ENCODE measurements around the gene DHTKD1.

DNA sequence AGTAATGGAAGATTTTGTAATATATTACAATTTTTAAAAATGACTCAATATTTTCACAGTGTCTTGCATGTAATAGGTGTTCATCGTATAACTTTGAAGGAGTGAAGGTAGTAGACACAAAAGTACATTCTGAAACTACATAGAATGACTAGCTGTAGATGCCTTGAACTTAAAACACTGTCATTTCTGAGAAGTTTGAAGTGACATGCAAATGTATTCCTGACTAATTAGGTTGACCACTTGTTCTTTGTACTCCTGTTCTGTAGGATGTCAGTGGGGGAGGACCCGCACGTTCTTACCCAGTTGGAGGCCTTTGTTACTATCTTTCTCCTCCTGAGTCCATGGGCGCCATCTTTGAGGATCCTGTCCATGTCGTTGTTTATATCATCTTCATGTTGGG lies 91.9 kb downstream of the DHTKD1 start:
- TF ChIP-seq, protein P1, sequence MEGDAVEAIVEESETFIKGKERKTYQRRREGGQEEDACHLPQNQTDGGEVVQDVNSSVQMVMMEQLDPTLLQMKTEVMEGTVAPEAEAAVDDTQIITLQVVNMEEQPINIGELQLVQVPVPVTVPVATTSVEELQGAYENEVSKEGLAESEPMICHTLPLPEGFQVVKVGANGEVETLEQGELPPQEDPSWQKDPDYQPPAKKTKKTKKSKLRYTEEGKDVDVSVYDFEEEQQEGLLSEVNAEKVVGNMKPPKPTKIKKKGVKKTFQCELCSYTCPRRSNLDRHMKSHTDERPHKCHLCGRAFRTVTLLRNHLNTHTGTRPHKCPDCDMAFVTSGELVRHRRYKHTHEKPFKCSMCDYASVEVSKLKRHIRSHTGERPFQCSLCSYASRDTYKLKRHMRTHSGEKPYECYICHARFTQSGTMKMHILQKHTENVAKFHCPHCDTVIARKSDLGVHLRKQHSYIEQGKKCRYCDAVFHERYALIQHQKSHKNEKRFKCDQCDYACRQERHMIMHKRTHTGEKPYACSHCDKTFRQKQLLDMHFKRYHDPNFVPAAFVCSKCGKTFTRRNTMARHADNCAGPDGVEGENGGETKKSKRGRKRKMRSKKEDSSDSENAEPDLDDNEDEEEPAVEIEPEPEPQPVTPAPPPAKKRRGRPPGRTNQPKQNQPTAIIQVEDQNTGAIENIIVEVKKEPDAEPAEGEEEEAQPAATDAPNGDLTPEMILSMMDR (conservative IDR thresholded peaks at IDR 0.05; ENCODE audit: low read length), result no peak
- no peak for TF ChIP-seq EZH2phosphoT487 (IDR thresholded peaks at IDR 0.05; ENCODE audit: borderline replicate concordance, low read depth, low read length)

Measured in OCI-LY7 (cell line).